PC-3 (cell line): ENCODE data around the gene SGO2. TPM values are rescaled to one million over a fixed set of nuclear protein-coding genes. Genes with fewer than 3 reads are reported as not detected.

ENCODE experiments used
- ATAC-seq: fragments of 200-7000 bp; cut with Tn5 transposase; 2 replicates; pipeline ENCODE4 v1.9.1; 2020; ENCODE audit warnings: mild to moderate bottlenecking, moderate library complexity
- Bru-seq: library from RNA; stranded (reverse); fragments of 400-500 nt; gene quantifications from one replicate; lab custom pipeline; 2021; lab: Mats Ljungman, UMichigan
- BruChase-seq, 2 experiments: library from RNA; stranded (reverse); fragments of 400-500 nt; gene quantifications; one replicate each; lab custom pipeline; 2021; lab: Mats Ljungman, UMichigan
- BruUV-seq: library from RNA; stranded (reverse); fragments of 400-500 nt; replicated peaks from 2 replicates; lab custom pipeline; 2021; lab: Mats Ljungman, UMichigan
- CTCF ChIA-PET: fragments of 300-600 bp; sonication (Branson Sonifier 250); formaldehyde crosslinking; loops from one replicate; lab custom pipeline; 2022; ENCODE audit warnings: antibody characterized with exemption; lab: Charles Lee
- POLR2A ChIA-PET: fragments of 300-600 bp; sonication (Branson Sonifier 250); formaldehyde crosslinking; loops from one replicate; lab custom pipeline; 2022; ENCODE audit warnings: antibody characterized with exemption; ENCODE audit not compliant: unreplicated experiment; lab: Charles Lee
- DNase-seq: peaks from one replicate; pipeline ENCODE4 v3.0.0-alpha.2; 2015
- H2AFZ ChIP-seq: fragments of 300-600 bp; sonication (generic); 2 replicates; pipeline ENCODE4 v1.6.0; 2016; ENCODE audit warnings: antibody characterized with exemption, low read length
- H3F3A ChIP-seq: fragments of 300-600 bp; sonication (generic); one replicate; pipeline ENCODE4 v1.6.0; 2017; ENCODE audit warnings: antibody characterized with exemption, low read length, control low read depth, mild to moderate bottlenecking; ENCODE audit not compliant: unreplicated experiment
- H3K27ac ChIP-seq: fragments of 300-600 bp; sonication (generic); 2 replicates; pipeline ENCODE4 v1.5.1; 2016; ENCODE audit warnings: mild to moderate bottlenecking, low read length
- H3K27me3 ChIP-seq: fragments of 300-600 bp; sonication (generic); 2 replicates; pipeline ENCODE4 v1.6.1; 2016; ENCODE audit warnings: low read length, mixed read lengths
- H3K36me3 ChIP-seq: fragments of 300-600 bp; sonication (generic); 2 replicates; pipeline ENCODE4 v1.6.1; 2016; ENCODE audit warnings: low read depth, mixed run types, low read length, mixed read lengths
- H3K4me1 ChIP-seq: fragments of 300-600 bp; sonication (generic); 2 replicates; pipeline ENCODE4 v1.5.1; 2016; ENCODE audit warnings: low read length; ENCODE audit not compliant: insufficient read depth
- H3K4me2 ChIP-seq: fragments of 300-600 bp; sonication (generic); 2 replicates; pipeline ENCODE4 v1.6.0; 2016; ENCODE audit warnings: low read length
- H3K4me3 ChIP-seq: fragments of 300-600 bp; sonication (generic); 2 replicates; pipeline ENCODE4 v1.5.1; 2016; ENCODE audit warnings: mild to moderate bottlenecking, low read length, mixed read lengths
- H3K79me2 ChIP-seq: fragments of 300-600 bp; sonication (generic); 2 replicates; pipeline ENCODE4 v1.6.1; 2017; ENCODE audit warnings: low read length, mixed read lengths
- H3K9ac ChIP-seq: fragments of 300-600 bp; sonication (generic); 2 replicates; pipeline ENCODE4 v1.6.0; 2016; ENCODE audit warnings: mild to moderate bottlenecking, low read length
- H3K9me2 ChIP-seq: fragments of 300-600 bp; sonication (generic); replicated peaks from 2 replicates; pipeline ENCODE4 v1.6.1; 2016; ENCODE audit warnings: mixed run types, low read length, mixed read lengths
- H3K9me3 ChIP-seq: fragments of 300-600 bp; sonication (generic); 2 replicates; pipeline ENCODE4 v1.6.1; 2016; ENCODE audit warnings: low read length, mixed read lengths
- H4K20me1 ChIP-seq: fragments of 300-600 bp; sonication (generic); 2 replicates; pipeline ENCODE4 v1.6.1; 2016; ENCODE audit warnings: low read length, mixed read lengths
- CTCF ChIP-seq: fragments of 300-600 bp; sonication (generic); conservative IDR thresholded peaks from 2 replicates; pipeline ENCODE4 v1.5.1; 2017; ENCODE audit warnings: antibody characterized with exemption, low read depth, mild to moderate bottlenecking, low read length
- EZH2 ChIP-seq: fragments of 300-600 bp; sonication (generic); IDR thresholded peaks from one replicate; pipeline ENCODE4 v1.6.1; 2017; ENCODE audit warnings: antibody characterized with exemption, mild to moderate bottlenecking, low read length; ENCODE audit not compliant: unreplicated experiment
- EZH2phosphoT487 ChIP-seq: fragments of 300-600 bp; sonication (generic); IDR thresholded peaks from 2 replicates; pipeline ENCODE4 v1.6.1; 2018; ENCODE audit warnings: mild to moderate bottlenecking, antibody characterized with exemption, low read length, borderline replicate concordance
- intact Hi-C: fragments of 100-400 bp; cut with micrococcal nuclease; formaldehyde crosslinking; loops from 2 replicates; pipeline ENCODE4 v1.9.0; 2023
- long read RNA-seq: library from polyadenylated mRNA; unstranded; transcript quantifications from one replicate; pipeline ENCODE4 v2.0.0, GENCODE V29; 2021; ENCODE audit not compliant: unreplicated experiment
- total RNA-seq: library from RNA; depleted of rRNA; stranded (reverse); fragments of >200 nt; gene quantifications from 2 replicates; pipeline ENCODE4 v1.2.3, GENCODE V29; 2014; rRNA removed

The SGO2 gene
- total RNA-seq (23.5 and 25.6 TPM in 2 replicates), Bru-seq, nascent RNA (percentile 82 among the genes with signal in this experiment), BruChase-seq, experiment 1, labeled RNA remaining after a 6-hour chase (percentile 73 among the genes with signal in this experiment), BruChase-seq, experiment 2, labeled RNA remaining after a 2-hour chase (percentile 70 among the genes with signal in this experiment)
- long read RNA-seq, full-length matches to known transcripts = 1 of 23 reads
- long read RNA-seq, partial matches to known transcripts = 15 of 23 reads
- long read RNA-seq, other reads (novel, unspliced or antisense) = 7 of 23 reads

GRCh38 chr2:200525882-200526651 is at the start of gene SGO2:
TSS of gene SGO2 (plus strand) at chr2:200526207. CDS start at chr2:200532976, 6,769 bp downstream.
- TSS peak; percentile 70 for BruUV-seq
- Histone ChIP-seq H3K9ac (peak within 1 kb of the TSS; percentile 81), H3K4me3 (peak within 1 kb of the TSS; percentile 92), H3K4me2 (peak within 1 kb of the TSS; percentile 93), H2AFZ (peak within 1 kb of the TSS; percentile 94), H3K4me1 (peaks cover 46% of the 10 kb centered on the region), H4K20me1 (0 out of 2 replicates have a peak, but pooled peaks cover 4% of the 10 kb centered on the region), H3K36me3 (no peaks in the 10 kb centered on the region), H3K9me3 (no peaks in the 10 kb centered on the region), H3K27me3 (no peaks in the 10 kb centered on the region), H3K9me2 (no peaks in the 10 kb centered on the region), H3K27ac (peak within 1 kb of the TSS; percentile 57), H3K79me2 (peaks cover 50% of the 10 kb centered on the region), H3F3A (no peaks in the 10 kb centered on the region)
- POLR2A ChIA-PET = interaction anchor here (0.6 to 0.7 kb wide), 2 partner anchors 78 to 553 kb away, joined by 3 to 4 read pairs; no protein-coding TSS in a partner anchor
- intact Hi-C loops = loop anchor here (5.0 kb wide), 3 partner anchors 44 to 554 kb away; no protein-coding TSS in a partner anchor
- CTCF ChIA-PET = no interaction called here
- ATAC-seq = peak; percentile 90
- peak; percentile 98 for DNase-seq
- TF ChIP-seq EZH2phosphoT487 (no peak), EZH2 (no peak), CTCF (no peak)

GRCh38 chr2:200476836-200477235 is 49.2 kb upstream of the SGO2 start:
- TF ChIP-seq CTCF = no peak
- no peak for TF ChIP-seq EZH2phosphoT487
- TF ChIP-seq EZH2 = no peak
- CTCF ChIA-PET = interaction anchor here (0.6 kb wide), 2 partner anchors 45 to 506 kb away, joined by 3 read pairs; no protein-coding TSS in a partner anchor
- no peaks in the 10 kb centered on the region for H3K27me3 ChIP-seq
- no peak overlapping the region for H2AFZ ChIP-seq
- no peaks in the 10 kb centered on the region for H4K20me1 ChIP-seq
- peaks cover 54% of the 10 kb centered on the region for H3K36me3 ChIP-seq
- H3K9me3 ChIP-seq = no peaks in the 10 kb centered on the region
- intact Hi-C loops = no loop called here
- DNase-seq (no peak), ATAC-seq (no peak)
- no peaks in the 10 kb centered on the region for H3K79me2 ChIP-seq
- peaks cover 36% of the 10 kb centered on the region for H3K4me1 ChIP-seq
- H3K9ac ChIP-seq = no peak overlapping the region
- no peak overlapping the region for H3K27ac ChIP-seq
- H3F3A ChIP-seq = no peaks in the 10 kb centered on the region
- no TSS peak for BruUV-seq
- H3K4me3 ChIP-seq = no peak overlapping the region
- H3K9me2 ChIP-seq = no peaks in the 10 kb centered on the region
- POLR2A ChIA-PET = interaction anchor here (0.7 kb wide), 1 partner anchor 170 kb away, joined by 4 read pairs; the partner anchor contains the start of gene SPATS2L
- H3K4me2 ChIP-seq = no peak overlapping the region
